ENCODE data around the gene TSC22D2. TPM values are rescaled to one million over a fixed set of nuclear protein-coding genes. Genes with fewer than 3 reads are reported as not detected.
A peak's percentile ranks its signal among the peaks of the same experiment; 100 is the strongest.

Gene TSC22D2
- total RNA-seq, 1 experiment from 2014 or later: 5.8 TPM

DNA sequence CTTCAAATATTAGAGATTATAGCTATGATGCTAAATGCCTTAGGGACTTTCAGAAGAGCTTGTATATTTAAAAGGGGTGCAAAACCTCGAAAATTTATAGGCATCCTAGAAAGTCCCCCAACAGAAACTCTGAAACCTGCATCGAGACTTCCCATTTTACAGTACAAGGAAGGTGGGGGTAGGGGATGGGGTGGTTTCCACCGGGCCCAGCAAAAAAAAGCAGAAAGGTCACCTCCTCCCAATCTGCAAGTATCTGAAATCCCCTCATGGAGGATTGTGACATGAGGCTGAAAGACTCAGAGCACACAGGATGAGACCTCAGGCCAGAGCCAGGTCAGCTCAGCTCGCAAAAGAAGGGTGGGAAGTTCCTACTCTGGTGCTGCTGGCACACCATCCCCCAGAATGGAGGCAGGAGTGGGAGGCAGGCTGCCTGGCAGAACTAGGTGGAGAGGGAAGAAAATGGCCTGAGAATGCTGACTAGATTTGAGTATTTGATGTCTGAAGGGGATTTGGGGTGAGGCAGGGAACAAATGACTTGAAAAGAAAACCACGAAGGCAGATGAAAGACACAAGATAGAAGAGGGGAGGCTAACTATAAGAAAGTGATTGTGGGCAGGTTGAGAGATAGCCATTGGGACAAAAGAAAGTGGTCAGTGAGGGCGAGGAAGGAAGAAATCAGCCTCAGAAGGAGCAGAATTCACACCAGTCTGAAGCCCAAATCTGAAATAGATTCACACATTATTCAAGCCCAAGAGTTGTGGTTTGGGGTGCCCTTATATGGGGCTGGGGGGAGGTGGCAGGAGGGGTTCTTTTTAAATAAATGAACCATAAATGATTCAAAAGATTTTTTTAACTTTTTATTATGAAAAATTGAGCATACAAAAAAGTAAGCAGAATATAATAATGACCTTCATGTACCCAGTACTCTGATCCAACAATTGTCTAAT is 22.5 kb upstream of the TSC22D2 start:
- DNase-seq (ENCODE audit: low spot score): no peak

DNA sequence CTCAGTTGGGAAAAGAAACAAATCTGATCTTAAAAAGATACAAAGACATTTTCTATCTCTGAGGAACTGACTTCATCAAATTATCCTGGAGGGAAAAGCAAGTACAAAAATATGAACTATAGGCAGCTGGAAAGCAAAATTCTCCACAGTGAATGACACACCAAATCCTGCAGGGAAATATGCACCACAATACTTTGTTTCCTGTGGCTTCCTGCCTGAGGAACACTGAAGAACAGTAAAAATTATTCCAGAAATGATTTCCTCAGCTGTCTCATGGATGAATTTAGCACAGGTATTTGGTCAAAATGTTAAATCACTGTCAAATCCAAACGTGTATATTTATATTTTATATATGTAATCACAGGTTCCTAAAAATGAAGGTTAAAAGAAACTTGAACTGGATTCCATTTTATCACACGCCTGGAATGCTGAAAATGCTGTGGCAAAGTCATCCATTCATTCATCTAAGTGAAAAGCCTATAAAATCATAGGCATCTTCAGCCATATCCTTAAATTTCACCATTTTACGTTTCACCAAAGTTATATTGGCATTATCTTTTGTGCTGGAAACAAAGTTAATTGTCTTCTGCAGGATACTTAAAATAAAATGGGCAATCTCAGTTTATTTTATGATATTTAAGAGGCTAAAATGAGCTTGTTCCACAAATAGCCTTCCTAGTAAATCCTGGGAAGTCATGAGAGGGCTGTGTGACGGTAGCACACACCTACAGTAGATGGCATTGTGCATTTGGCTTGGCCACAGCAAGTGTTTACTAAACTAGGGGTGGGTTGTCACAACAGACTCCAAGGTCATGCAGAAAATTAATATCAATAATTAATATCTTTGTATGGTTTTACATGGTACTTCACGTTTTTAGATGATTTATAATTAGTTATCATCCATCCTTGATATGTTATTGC is 19.3 kb upstream of the TSC22D2 start:
- DNase-seq (ENCODE audit: low spot score): no peak

DNA sequence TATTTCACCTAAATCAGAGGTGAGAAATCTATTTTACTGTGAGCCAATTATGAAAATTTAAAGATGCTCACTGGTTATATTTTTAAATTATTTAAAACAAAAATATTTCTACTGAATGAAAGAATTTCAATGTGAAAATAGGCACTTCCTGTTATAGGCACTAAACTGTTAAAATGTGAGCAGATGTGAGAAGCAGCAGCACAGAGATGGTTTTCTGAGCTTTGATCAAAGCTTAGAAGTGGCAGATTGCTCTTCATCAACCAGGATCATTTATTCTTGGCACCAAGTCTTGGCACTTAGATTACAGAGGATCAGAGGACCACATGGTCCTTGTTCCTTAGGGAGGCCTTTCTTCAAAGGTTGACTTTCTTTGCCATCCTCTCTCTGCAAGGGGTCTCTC is 18.0 kb upstream of the TSC22D2 start:
- no peak for DNase-seq (ENCODE audit: low spot score)

DNA sequence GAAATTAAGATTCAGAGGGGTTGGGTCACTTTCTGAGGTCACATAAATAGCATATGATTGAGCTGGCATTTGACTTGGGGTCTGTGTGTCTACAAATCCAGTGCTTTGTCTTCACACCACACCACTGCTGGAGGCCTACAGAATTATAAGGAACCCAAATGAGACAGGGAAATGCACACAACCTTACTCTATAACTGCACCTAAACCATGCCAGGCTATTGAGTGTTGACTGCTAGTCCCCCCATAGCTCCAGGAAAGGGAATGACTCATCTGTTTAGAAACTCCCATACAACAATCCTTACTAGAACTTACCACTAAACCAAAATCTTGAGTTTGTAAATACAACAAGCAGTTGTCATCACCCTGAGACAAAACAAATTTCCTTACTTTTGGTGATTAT is 16.9 kb upstream of the TSC22D2 start:
- DNase-seq (ENCODE audit: low spot score): peak; percentile 78

DNA sequence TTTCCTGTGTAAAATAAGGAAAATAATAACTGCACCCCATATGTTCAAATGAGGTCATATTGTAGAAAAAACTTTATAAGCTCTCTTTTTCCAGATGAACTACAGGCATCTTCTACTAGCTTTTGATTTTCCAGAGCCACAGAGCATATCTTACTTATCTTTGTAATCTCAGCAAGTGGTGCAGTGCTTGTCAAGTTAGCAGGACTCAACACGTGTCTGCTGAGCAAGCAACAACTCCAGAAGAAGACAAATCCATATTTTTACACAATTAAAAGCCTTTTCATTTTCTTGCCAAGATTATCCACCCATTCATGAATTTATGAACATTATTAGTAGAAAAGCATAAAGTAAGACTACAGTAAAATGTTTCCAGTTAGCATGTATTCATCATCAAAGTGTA is 14.4 kb upstream of the TSC22D2 start:
- no peak for DNase-seq (ENCODE audit: low spot score)

DNA sequence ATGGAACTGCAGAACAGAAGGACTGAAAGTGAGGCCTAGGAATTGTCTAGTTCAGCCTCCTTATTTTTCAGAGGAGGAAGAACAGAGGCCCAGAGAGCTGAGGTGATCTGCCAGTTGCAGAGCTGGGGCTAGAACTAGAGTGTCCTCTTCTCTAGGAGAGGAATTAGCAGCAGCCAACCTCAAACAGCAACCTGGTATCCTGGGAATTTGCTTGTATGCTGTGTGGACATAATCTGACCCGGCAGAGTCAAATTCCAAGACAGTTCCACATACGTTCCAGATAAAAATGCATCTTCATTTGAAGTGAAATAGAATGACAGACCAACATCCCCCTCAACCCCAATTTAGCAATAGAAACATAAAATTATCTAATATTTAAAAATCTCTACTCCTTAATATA is 13.5 kb upstream of the TSC22D2 start:
- no peak for DNase-seq (ENCODE audit: low spot score)

DNA sequence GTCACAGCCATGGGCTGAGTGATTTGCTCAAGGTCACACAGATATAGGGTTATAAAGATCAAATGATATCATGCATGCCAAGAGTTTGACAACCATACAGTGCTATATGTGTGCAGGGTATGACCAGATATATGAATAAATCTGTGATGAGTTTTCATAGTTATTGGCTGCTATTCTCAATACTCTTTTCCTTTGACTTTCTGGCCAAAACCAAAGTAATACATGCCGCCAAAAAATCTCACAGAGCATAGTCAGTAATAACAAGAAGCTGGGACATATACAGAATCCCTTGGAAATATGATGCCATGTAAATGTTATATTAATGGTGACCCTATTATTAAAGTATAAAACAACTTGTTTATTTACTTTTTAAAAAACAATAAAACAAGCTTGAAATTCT is 11.6 kb upstream of the TSC22D2 start:
- DNase-seq (ENCODE audit: low spot score): no peak

DNA sequence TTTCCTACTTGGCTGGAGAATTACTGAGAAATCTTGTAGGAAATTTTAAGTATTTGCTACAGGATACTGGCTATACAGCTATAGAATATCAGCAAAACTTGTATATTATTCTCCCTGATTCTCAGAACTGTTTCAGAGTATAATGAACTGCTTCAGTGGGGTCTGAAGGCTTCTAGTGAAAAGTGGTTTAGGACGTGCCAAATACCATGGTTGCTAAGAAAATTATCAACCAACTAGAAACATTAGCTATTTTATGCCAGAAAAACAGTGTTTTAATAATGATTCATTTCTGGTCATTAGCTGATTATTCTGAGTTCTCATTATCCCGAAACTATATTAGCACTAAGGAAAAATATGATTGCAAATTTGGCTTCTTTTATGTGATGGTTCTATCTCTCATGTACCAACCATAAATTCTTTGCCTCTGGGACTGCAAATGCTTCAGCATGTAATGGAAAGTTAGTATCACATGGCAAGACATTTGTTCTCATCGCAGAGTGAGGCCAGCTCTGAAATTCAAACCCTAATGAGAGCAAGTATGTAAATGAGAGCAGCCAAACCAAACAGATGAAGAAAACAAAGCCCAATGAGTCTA is 11.0 kb upstream of the TSC22D2 start:
- DNase-seq (ENCODE audit: low spot score): no peak

DNA sequence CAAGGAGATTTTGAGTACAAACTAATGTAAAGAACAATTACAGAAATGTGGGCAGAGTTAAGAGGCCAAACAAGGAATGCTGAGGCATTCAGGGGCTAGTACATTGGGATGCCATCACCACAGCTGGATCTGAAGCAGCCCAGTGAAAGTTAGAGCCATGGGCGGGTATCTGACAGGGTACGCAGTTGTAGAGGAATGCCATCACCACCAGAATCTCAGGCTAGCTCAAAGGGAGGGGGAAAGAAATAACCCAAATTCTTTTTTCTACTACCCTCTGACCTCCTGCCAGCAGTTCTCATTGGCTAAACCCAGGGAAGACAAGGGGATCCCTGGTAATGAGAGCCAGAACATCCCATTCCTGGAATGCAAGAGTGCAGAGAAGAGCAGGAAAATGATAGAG is 9.0 kb upstream of the TSC22D2 start:
- no peak for DNase-seq (ENCODE audit: low spot score)

DNA sequence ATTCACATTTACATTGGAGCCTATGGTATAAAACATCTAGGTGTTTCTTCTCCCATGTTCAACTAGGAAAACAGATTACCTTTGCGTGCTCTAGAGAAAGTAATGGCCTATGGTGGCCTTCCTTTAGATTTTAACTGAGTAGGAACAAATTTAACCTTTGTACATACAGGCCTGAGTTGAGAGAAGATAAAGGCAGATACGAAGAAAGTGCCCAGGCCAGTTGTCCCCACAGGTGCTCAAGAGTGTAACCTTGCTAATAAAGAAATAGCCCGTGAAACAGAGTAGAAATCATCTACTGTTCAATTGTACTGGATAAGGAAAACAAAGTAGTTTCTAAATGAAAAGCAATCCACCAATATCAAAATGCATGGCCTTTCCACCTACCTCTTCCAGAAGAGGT is 6.8 kb upstream of the TSC22D2 start:
- no peak for DNase-seq (ENCODE audit: low spot score)

DNA sequence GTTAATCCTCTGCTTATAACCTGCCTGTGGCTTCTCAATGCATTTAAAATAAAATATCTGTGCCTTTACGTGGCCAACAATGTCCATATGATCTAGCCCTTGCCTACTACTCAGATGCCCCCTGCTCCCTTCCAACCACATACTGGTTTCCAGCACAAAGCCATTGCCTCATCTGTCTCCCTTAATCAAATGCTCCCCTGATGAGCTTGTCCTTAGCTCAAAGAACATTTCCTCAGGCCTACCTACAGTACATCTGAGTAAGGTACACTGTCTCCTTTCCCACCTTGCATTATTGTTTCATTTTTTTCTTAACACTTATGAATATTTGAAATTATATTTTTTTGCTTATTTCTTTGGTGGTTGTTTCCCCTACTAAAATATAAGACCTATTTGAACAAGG is 5.9 kb upstream of the TSC22D2 start:
- DNase-seq (ENCODE audit: low spot score): no peak

DNA sequence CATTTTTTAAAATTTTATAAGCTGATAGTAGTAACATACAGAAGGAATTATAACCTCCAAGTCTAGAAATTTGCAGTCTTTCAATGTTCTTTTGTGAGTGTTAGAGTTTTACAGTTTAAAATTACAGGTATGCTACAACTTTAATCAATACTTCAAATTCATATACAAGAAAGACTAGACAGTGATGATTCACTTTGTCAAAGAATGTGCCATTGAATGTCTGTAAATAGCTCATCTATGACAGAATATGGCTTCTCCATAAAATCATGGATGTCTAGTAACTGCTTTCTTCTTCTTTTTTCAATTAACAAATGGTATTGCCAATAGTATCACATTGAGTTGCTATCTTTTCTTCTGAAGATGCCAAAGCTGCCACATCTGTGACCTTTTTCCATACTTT is 4.1 kb upstream of the TSC22D2 start:
- DNase-seq (ENCODE audit: low spot score): no peak

DNA sequence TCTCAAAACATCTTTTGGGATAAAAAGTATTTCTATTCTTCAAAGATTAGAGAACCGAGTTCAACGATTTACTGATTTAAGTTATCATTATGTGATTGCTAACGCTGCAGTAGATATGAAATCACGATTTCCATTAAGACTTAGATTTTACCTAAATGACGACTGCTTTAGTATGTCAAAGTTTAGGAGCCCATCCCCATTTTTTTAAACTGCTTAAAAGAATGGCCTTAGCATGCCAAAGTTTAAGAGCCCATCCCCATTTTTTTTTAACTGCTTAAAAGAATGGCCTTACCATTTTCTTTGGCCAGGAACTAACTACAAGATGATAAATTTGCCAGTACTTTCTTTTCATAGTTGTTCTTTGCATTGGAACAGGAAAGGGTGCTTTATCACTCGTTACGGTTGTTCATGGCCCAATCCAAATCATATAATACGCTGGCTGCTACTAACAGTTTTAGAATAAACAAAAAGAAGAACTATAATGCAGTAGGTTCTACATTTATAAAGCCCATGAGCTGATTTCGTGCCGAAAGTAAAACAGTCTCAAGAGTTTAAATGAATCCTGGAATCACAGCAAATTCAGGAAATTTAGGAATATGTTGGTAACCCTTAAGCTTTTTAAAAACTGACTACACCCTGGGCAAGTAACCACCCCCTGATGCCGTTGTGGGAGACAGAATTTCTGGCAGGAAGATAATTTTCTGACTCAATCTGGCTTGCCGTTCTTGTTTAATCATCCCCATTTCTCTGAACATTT is 869 bp upstream of the TSC22D2 start:
- DNase-seq (ENCODE audit: low spot score): no peak

DNA sequence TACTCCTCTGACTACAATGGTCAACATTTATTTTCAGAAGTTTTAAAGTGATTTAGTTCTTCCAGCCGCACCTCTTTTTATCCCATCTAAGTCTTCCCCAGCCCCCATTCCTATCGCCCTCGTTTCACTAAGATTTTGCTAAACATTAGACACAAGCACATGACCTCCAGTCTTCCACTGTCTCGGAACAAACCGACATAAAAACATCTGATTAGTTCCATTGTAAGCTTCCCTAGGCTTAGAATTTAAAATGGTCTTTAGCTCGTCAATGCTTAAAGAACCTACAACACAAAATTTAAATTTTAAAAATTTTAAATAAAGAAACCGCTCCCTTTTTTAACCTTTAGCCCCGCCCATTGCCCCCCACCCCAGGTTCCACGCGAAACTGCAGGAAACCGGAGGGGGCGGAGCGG is 284 bp upstream of the TSC22D2 start:
- DNase-seq (ENCODE audit: low spot score): peak; percentile 71

DNA sequence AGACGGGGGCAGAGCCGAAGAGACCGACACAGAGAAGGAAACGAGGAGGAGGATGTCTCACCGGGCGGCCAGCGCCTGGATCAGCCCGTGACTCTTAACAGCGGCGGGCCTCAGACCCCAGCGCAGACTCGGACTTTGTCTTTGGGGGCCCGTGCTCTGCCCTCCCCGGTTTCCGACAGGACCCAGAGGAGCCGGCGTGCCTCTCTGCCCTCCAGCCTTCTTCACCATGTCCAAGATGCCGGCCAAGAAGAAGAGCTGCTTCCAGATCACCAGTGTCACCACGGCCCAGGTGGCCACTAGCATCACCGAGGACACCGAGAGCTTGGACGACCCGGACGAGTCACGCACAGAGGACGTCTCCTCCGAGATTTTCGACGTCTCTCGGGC is 1.0 kb downstream of the TSC22D2 start:
- DNase-seq (ENCODE audit: low spot score): no peak

DNA sequence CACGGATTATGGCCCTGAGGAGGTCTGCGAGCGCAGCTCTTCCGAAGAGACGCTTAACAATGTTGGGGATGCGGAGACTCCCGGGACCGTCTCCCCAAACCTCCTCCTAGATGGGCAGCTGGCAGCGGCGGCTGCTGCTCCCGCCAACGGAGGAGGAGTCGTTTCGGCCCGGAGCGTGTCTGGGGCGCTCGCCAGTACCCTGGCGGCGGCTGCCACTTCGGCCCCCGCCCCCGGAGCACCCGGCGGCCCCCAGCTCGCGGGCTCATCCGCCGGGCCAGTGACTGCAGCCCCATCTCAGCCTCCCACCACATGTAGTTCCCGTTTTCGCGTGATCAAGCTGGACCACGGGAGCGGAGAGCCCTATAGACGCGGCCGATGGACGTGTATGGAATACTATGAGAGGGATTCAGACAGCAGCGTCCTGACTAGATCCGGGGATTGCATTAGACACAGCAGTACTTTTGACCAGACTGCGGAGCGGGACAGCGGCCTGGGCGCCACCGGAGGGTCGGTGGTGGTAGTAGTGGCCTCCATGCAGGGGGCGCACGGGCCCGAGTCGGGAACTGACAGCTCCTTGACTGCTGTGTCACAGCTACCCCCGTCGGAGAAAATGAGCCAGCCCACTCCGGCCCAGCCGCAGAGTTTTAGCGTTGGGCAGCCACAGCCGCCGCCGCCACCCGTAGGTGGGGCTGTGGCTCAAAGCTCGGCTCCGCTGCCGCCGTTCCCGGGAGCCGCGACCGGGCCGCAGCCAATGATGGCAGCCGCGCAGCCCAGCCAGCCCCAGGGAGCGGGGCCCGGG is 1.6 kb downstream of the TSC22D2 start:
- peak; percentile 35 for DNase-seq (ENCODE audit: low spot score)

DNA sequence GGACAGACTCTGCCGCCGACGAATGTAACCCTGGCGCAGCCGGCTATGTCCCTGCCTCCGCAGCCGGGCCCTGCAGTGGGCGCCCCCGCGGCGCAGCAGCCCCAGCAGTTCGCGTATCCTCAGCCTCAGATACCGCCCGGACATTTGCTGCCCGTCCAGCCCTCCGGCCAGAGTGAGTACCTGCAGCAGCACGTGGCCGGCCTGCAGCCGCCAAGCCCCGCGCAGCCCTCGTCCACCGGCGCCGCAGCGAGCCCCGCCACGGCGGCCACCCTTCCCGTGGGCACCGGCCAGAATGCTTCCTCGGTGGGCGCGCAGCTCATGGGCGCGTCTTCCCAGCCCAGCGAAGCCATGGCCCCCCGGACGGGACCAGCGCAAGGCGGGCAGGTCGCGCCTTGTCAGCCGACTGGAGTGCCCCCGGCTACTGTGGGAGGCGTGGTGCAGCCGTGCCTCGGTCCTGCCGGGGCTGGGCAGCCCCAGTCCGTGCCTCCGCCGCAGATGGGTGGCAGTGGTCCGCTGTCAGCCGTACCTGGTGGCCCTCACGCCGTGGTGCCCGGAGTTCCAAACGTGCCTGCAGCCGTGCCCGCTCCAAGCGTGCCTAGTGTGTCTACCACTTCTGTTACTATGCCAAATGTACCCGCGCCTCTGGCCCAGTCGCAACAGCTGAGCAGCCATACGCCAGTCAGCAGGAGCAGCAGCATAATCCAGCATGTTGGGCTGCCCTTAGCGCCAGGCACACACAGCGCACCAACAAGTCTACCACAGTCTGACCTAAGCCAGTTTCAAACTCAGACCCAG is 2.4 kb downstream of the TSC22D2 start:
- peak; percentile 37 for DNase-seq (ENCODE audit: low spot score)

DNA sequence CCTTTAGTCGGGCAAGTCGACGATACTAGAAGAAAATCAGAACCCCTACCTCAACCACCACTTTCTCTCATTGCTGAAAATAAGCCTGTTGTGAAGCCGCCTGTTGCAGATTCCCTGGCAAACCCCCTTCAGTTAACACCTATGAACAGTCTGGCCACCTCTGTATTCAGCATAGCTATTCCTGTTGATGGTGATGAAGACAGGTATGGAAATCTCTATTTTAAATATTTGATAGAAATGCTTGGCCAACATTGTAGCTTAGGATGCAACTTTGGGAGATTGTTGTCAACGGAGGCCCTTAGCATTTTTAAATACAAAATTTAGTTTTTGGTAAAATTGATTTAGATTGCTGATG is 3.0 kb downstream of the TSC22D2 start:
- DNase-seq (ENCODE audit: low spot score): no peak

DNA sequence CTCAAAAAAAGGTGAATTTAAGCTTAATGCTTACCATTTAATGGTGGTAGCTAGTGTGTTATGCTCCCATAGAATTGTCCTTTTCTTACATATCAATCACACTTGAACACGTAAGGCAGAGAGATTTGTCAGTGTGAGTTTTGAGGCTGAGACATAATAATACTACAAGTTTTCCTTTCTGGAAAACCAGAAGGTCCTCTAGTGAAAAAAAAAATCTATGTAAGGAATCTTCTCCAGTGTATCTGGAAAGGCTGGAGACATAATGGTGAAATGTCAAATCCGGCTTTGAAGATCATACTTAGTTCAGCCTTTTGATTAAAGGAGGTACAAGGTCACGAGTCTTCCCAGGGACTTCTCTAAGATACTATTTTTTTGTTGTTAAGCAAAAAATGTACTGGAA is 3.4 kb downstream of the TSC22D2 start:
- no peak for DNase-seq (ENCODE audit: low spot score)

DNA sequence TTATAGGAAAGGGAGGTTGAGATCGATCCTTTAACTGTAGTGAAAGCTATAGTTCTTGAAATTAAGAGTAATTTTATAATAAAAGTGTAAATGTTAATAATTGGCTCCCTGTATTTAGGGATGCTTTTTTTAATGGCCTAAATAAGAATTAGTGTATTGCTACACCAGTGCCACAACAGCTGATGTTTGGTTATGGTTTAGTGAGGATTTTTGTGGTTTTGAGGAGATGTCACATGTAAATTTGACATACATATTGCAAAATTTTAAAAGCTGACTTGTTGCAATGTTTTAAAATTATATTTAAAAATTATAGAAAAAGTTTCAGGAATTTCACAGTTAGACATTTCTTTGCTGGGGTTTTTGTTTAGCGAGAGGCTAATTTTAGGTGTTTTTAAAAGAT is 3.9 kb downstream of the TSC22D2 start:
- no peak for DNase-seq (ENCODE audit: low spot score)
